HepG2 (cell line): ENCODE results near the gene MYBPC3. TPM values are rescaled to one million over a fixed set of nuclear protein-coding genes. Genes with fewer than 3 reads are reported as not detected.

Experiments
- ATAC-seq: fragments of 200-7000 bp; cut with Tn5 transposase; 3 replicates; pipeline ENCODE4 v1.9.1; 2020; ENCODE audit warnings: mild to moderate bottlenecking, moderate library complexity
- BruUV-seq: library from RNA; stranded (reverse); fragments of 400-500 nt; replicated peaks from 2 replicates; lab custom pipeline; 2021; lab: Mats Ljungman, UMichigan
- CTCF ChIA-PET: fragments of 300-600 bp; formaldehyde crosslinking; extraction: SDS; loops from one replicate; lab custom pipeline; 2021; ENCODE audit warnings: low total read pairs, inconsistent platforms, low intra/inter-chr PET ratio; lab: Yijun Ruan, JAX
- POLR2A ChIA-PET: fragments of 350-600 bp; sonication (Branson Sonifier 250); formaldehyde crosslinking; loops from one replicate; lab custom pipeline; 2020; ENCODE audit warnings: antibody characterized with exemption, inconsistent platforms; lab: Yijun Ruan, JAX
- DNase-seq: peaks from one replicate; pipeline ENCODE4 v3.0.0-alpha.2; 2015; ENCODE audit warnings: low spot score
- FAIRE-seq: peaks from 3 replicates; lab custom pipeline; 2011; peaks lifted over from hg19 to GRCh38; lab: Jason Lieb, UNC
- H2AFZ ChIP-seq: one replicate; pipeline ENCODE4 v1.6.1; 2011; ENCODE audit warnings: low read length, inconsistent platforms
- H3K27ac ChIP-seq: fragments of 300-600 bp; 3 replicates; pipeline ENCODE4 v1.8.0; 2011; ENCODE audit warnings: mixed run types, mild to moderate bottlenecking, mixed read lengths, low read length, inconsistent platforms; ENCODE audit not compliant: insufficient read depth; ENCODE audit errors: extremely low read length
- H3K27me3 ChIP-seq, 2 experiments: fragments of 200-600 bp in 1 of 2; 2 replicates in 1 of 2; 3 replicates in 1 of 2; pipeline versions ENCODE4 v1.6.0 to v1.8.0; 2011; ENCODE audit warnings: low read length in 2 of 2, mild to moderate bottlenecking in 2 of 2, moderate library complexity in 2 of 2, inconsistent platforms in 1 of 2; ENCODE audit not compliant: insufficient read depth in 2 of 2, control insufficient read depth in 1 of 2
- H3K36me3 ChIP-seq, 2 experiments: fragments of 200-600 bp in 1 of 2; replicated peaks in 1 of 2; 2 replicates in 1 of 2; 3 replicates in 1 of 2; pipeline versions ENCODE4 v1.5.1 to v1.8.0; 2011; ENCODE audit warnings: low read length in 2 of 2, inconsistent platforms in 1 of 2; ENCODE audit not compliant: insufficient read depth in 2 of 2, control insufficient read depth in 1 of 2
- H3K4me1 ChIP-seq: 2 replicates; pipeline ENCODE4 v1.5.1; 2012; ENCODE audit warnings: low read length, inconsistent platforms; ENCODE audit not compliant: insufficient read depth
- H3K4me2 ChIP-seq: 2 replicates; pipeline ENCODE4 v1.6.0; 2011; ENCODE audit warnings: low read depth, low read length, inconsistent platforms
- H3K4me3 ChIP-seq, 3 experiments: fragments of 200-600 bp in 1 of 3; sonication (generic), shearing (Covaris generic) in 1 of 3; replicated peaks in 1 of 3; 2 replicates each; pipeline ENCODE4 v1.5.1; 2011 to 2016; ENCODE audit warnings: low read length in 3 of 3, inconsistent platforms in 2 of 3, low read depth in 2 of 3, mild to moderate bottlenecking in 2 of 3, control low read depth in 1 of 3, mixed read lengths in 1 of 3; ENCODE audit not compliant: insufficient read depth in 1 of 3
- H3K79me2 ChIP-seq: one replicate; pipeline ENCODE4 v1.6.1; 2011; ENCODE audit warnings: low read length, inconsistent platforms; ENCODE audit not compliant: insufficient read depth
- H3K9ac ChIP-seq: 2 replicates; pipeline ENCODE4 v1.6.0; 2011; ENCODE audit warnings: mild to moderate bottlenecking, low read depth, low read length, inconsistent platforms; ENCODE audit not compliant: insufficient read depth
- H3K9me3 ChIP-seq: 2 replicates; pipeline ENCODE4 v1.5.1; 2012; ENCODE audit warnings: mild to moderate bottlenecking, low read length
- H4K20me1 ChIP-seq: 2 replicates; pipeline ENCODE4 v1.6.0; 2011; ENCODE audit warnings: inconsistent platforms, mild to moderate bottlenecking, low read length, moderate library complexity; ENCODE audit not compliant: insufficient read depth
- EHMT2 ChIP-seq: fragments of 200-600 bp; sonication (generic); IDR thresholded peaks from 2 replicates; pipeline ENCODE4 v1.7.0; 2017; ENCODE audit warnings: antibody characterized with exemption, low read depth, low read length, borderline replicate concordance
- MBNL3 ChIP-seq: fragments of 250-450 bp; sonication (Bioruptor Pico); conservative IDR thresholded peaks from 2 replicates; pipeline ENCODE4 v1.8.0; 2022; ENCODE audit warnings: mild to moderate bottlenecking, inconsistent platforms
- TCF7 ChIP-seq: sonication (generic); IDR thresholded peaks from 2 replicates; pipeline ENCODE4 v1.6.1; 2016; ENCODE audit warnings: antibody characterized with exemption, low read depth
- TOPORS ChIP-seq: sonication (generic); formaldehyde crosslinking; IDR thresholded peaks from 2 replicates; pipeline ENCODE4 v1.8.0; 2023; ENCODE audit warnings: mild to moderate bottlenecking, missing genetic modification reagents
- ZMYM2 ChIP-seq: sonication (generic); formaldehyde crosslinking; IDR thresholded peaks from 2 replicates; pipeline ENCODE4 v1.8.0; 2022; ENCODE audit warnings: mild to moderate bottlenecking, missing genetic modification reagents
- ZNF225 ChIP-seq: sonication (generic); formaldehyde crosslinking; IDR thresholded peaks from 2 replicates; pipeline ENCODE4 v1.4.0; 2020; ENCODE audit warnings: mild to moderate bottlenecking, missing genetic modification reagents
- ZNF253 ChIP-seq: sonication (generic); formaldehyde crosslinking; IDR thresholded peaks from 2 replicates; pipeline ENCODE4 v1.8.0; 2022; ENCODE audit warnings: mild to moderate bottlenecking, missing genetic modification reagents, borderline replicate concordance
- ZNF329 ChIP-seq: sonication (generic); formaldehyde crosslinking; IDR thresholded peaks from 2 replicates; pipeline ENCODE4 v1.9.0; 2021; ENCODE audit warnings: low read depth, mild to moderate bottlenecking, missing genetic modification reagents
- ZNF496 ChIP-seq: sonication (generic); formaldehyde crosslinking; IDR thresholded peaks from 2 replicates; pipeline ENCODE4 v1.8.1; 2023; ENCODE audit warnings: mild to moderate bottlenecking, moderate library complexity, missing genetic modification reagents; ENCODE audit not compliant: insufficient replicate concordance
- ZNF543 ChIP-seq: sonication (generic); formaldehyde crosslinking; IDR thresholded peaks from 2 replicates; pipeline ENCODE4 v1.4.0; 2020; ENCODE audit warnings: mild to moderate bottlenecking, missing genetic modification reagents
- ZNF782 ChIP-seq: sonication (generic); formaldehyde crosslinking; IDR thresholded peaks from 2 replicates; pipeline ENCODE4 v1.4.0; 2020; ENCODE audit warnings: missing genetic modification reagents, mild to moderate bottlenecking, borderline replicate concordance
- ZNF839 ChIP-seq: sonication (generic); formaldehyde crosslinking; IDR thresholded peaks from 2 replicates; pipeline ENCODE4 v1.4.0; 2020; ENCODE audit warnings: missing genetic modification reagents, mild to moderate bottlenecking, borderline replicate concordance
- WGBS: methylation state at CpG from one replicate; pipeline ENCODE4 v1.1.6; 2017; ENCODE audit warnings: low lambda C conversion rate; 5-methylcytosine and 5-hydroxymethylcytosine counted together
- in situ Hi-C: cut with HindIII; loops from 2 replicates; pipeline ENCODE4 v1.10.0; 2017; ENCODE audit warnings: low pct_unique_long_range_greater_than_20kb; ENCODE audit not compliant: extremely low pct_ligation_motif_present
- intact Hi-C: fragments of 100-400 bp; cut with micrococcal nuclease; formaldehyde crosslinking; loops from one replicate; pipeline ENCODE4 v1.10.0; 2022; ENCODE audit not compliant: unreplicated experiment
- polyA plus RNA-seq, 8 experiments: library from polyadenylated mRNA; depleted of rRNA in 3 of 8; stranded (reverse) in 7 of 8; unstranded in 1 of 8; fragments of >200 nt; fragmentation: Illumina TruSeq in 4 of 8; extraction: Trizol in 4 of 8; gene quantifications; 2 replicates each; pipeline versions ENCODE4 v1.2.1 to v1.2.3, GENCODE V29; 2011 to 2016; ENCODE audit warnings: low read depth in 4 of 8, missing spikeins in 1 of 8, mixed read lengths in 1 of 8; ENCODE audit not compliant: insufficient read depth in 1 of 8
- total RNA-seq, 5 experiments: library from RNA; depleted of rRNA; stranded (reverse); fragments of >200 nt; fragmentation: Illumina TruSeq; extraction: Trizol; gene quantifications; 2 replicates each; pipeline ENCODE4 v1.2.3, GENCODE V29; 2016; ENCODE audit warnings: low read depth in 1 of 5
- TF ChIP-seq, protein P1 (sequence below): sonication (generic); formaldehyde crosslinking; IDR thresholded peaks from 2 replicates; pipeline ENCODE4 v1.4.0; 2020; ENCODE audit warnings: mild to moderate bottlenecking, missing genetic modification reagents
- TF ChIP-seq, protein P2 (sequence below): sonication (generic); formaldehyde crosslinking; IDR thresholded peaks from 2 replicates; pipeline ENCODE4 v1.5.0; 2020; ENCODE audit warnings: missing genetic modification reagents
- TF ChIP-seq, protein P3 (sequence below): sonication (generic); formaldehyde crosslinking; IDR thresholded peaks from 2 replicates; pipeline ENCODE4 v1.8.1; 2022; ENCODE audit warnings: mild to moderate bottlenecking, missing genetic modification reagents
- TF ChIP-seq, protein P4 (sequence below): sonication (generic); formaldehyde crosslinking; IDR thresholded peaks from 2 replicates; pipeline ENCODE4 v1.5.0; 2020; ENCODE audit warnings: mild to moderate bottlenecking, missing genetic modification reagents

MYBPC3 gene
- total and polyA plus RNA-seq, 2 of the 13 experiments (the other 11 are each of a cell fraction or from before 2014, with no cell fraction given) = not detected

DNA sequence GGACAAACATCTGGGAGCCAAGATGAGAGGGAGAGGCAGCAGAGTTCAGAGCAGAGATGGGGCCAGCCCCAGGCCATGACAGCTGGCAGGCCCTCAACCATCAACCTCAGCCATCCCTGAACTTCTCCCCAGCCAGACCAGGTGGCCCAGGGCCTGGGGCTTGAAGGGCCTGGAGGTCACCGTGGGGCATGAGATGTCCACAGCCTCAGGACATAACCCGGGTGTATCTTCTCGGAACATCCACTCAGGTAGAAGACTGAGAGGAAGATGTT, 43.5 kb upstream of the MYBPC3 start:
- no peaks in the 10 kb centered on the region for H3K36me3 ChIP-seq
- no peak overlapping the region for H3K4me2 ChIP-seq
- DNase-seq = no peak
- TF ChIP-seq, protein P1, sequence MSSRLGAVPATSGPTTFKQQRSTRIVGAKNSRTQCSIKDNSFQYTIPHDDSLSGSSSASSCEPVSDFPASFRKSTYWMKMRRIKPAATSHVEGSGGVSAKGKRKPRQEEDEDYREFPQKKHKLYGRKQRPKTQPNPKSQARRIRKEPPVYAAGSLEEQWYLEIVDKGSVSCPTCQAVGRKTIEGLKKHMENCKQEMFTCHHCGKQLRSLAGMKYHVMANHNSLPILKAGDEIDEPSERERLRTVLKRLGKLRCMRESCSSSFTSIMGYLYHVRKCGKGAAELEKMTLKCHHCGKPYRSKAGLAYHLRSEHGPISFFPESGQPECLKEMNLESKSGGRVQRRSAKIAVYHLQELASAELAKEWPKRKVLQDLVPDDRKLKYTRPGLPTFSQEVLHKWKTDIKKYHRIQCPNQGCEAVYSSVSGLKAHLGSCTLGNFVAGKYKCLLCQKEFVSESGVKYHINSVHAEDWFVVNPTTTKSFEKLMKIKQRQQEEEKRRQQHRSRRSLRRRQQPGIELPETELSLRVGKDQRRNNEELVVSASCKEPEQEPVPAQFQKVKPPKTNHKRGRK (CRISPR knock-in tag) = no peak
- TF ChIP-seq ZNF225 (CRISPR knock-in tag) = no peak
- no peak for TF ChIP-seq ZNF839 (CRISPR knock-in tag)
- TF ChIP-seq TCF7 = no peak
- TF ChIP-seq ZNF329 (CRISPR knock-in tag) = no peak
- TF ChIP-seq ZMYM2 = no peak
- TF ChIP-seq EHMT2 = no peak
- TF ChIP-seq ZNF782 = no peak
- TF ChIP-seq MBNL3 (CRISPR knock-in tag) = no peak
- no peak for TF ChIP-seq ZNF496 (CRISPR knock-in tag)
- TF ChIP-seq TOPORS (CRISPR knock-in tag) = no peak
- TF ChIP-seq, protein P2, sequence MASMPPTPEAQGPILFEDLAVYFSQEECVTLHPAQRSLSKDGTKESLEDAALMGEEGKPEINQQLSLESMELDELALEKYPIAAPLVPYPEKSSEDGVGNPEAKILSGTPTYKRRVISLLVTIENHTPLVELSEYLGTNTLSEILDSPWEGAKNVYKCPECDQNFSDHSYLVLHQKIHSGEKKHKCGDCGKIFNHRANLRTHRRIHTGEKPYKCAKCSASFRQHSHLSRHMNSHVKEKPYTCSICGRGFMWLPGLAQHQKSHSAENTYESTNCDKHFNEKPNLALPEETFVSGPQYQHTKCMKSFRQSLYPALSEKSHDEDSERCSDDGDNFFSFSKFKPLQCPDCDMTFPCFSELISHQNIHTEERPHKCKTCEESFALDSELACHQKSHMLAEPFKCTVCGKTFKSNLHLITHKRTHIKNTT = no peak
- TF ChIP-seq, protein P3, sequence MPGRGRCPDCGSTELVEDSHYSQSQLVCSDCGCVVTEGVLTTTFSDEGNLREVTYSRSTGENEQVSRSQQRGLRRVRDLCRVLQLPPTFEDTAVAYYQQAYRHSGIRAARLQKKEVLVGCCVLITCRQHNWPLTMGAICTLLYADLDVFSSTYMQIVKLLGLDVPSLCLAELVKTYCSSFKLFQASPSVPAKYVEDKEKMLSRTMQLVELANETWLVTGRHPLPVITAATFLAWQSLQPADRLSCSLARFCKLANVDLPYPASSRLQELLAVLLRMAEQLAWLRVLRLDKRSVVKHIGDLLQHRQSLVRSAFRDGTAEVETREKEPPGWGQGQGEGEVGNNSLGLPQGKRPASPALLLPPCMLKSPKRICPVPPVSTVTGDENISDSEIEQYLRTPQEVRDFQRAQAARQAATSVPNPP = no peak
- TF ChIP-seq ZNF253 (CRISPR knock-in tag) = no peak
- TF ChIP-seq, protein P4, sequence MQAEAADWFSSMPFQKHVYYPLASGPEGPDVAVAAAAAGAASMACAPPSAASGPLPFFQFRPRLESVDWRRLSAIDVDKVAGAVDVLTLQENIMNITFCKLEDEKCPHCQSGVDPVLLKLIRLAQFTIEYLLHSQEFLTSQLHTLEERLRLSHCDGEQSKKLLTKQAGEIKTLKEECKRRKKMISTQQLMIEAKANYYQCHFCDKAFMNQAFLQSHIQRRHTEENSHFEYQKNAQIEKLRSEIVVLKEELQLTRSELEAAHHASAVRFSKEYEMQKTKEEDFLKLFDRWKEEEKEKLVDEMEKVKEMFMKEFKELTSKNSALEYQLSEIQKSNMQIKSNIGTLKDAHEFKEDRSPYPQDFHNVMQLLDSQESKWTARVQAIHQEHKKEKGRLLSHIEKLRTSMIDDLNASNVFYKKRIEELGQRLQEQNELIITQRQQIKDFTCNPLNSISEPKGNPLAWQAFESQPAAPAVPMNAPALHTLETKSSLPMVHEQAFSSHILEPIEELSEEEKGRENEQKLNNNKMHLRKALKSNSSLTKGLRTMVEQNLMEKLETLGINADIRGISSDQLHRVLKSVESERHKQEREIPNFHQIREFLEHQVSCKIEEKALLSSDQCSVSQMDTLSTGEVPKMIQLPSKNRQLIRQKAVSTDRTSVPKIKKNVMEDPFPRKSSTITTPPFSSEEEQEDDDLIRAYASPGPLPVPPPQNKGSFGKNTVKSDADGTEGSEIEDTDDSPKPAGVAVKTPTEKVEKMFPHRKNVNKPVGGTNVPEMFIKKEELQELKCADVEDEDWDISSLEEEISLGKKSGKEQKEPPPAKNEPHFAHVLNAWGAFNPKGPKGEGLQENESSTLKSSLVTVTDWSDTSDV (CRISPR knock-in tag) = no peak
- TF ChIP-seq ZNF543 (CRISPR knock-in tag) = no peak
- H3K79me2 ChIP-seq = no peaks in the 10 kb centered on the region
- ChIA-PET POLR2A (no interaction called here), CTCF (no interaction called here)
- H3K27me3 ChIP-seq = peaks cover 0 to 12% of the 10 kb centered on the region in 2 experiments; a peak in 1 of 5 replicates
- H3K4me1 ChIP-seq = peaks cover 67% of the 10 kb centered on the region
- intact Hi-C loops = no loop called here
- FAIRE-seq = no peak
- H3K9me3 ChIP-seq = no peaks in the 10 kb centered on the region
- no TSS peak for BruUV-seq
- WGBS = 41% methylated on average over 2 of the region's 3 CpGs
- H2AFZ ChIP-seq = no peak overlapping the region
- no peaks in the 10 kb centered on the region for H4K20me1 ChIP-seq
- H3K27ac ChIP-seq = no peak overlapping the region
- in situ Hi-C loops = no loop called here
- H3K4me3 ChIP-seq = no peak overlapping the region
- no peak overlapping the region for H3K9ac ChIP-seq
- no peak for ATAC-seq
